SK-MEL-5 (cell line): Measurements from ENCODE around the gene SLC25A30. TPM values are rescaled to one million over a fixed set of nuclear protein-coding genes. Genes with fewer than 3 reads are reported as not detected.
A peak's percentile ranks its signal among the peaks of the same experiment; 100 is the strongest.

Experiments used
- DNase-seq: peaks from one replicate; pipeline ENCODE4 v3.0.0-alpha.2; 2016; ENCODE audit warnings: low read depth, low spot score
- in situ Hi-C: cut with HindIII; loops from 2 replicates; pipeline ENCODE4 v1.10.0; 2016; ENCODE audit warnings: low sequenced_read_pairs, high pct_unique_total_duplicates, low pct_unique_long_range_greater_than_20kb
- polyA plus RNA-seq, 2 experiments: library from polyadenylated mRNA; depleted of rRNA; stranded (reverse); fragments of >200 nt; gene quantifications; 2 replicates each; pipeline ENCODE4 v1.2.3, GENCODE V29; 2015
- total RNA-seq: library from RNA; depleted of rRNA; stranded (reverse); fragments of >200 nt; shearing (Covaris generic); gene quantifications from 2 replicates; pipeline ENCODE4 v1.2.3, GENCODE V29; 2014; rRNA removed

SLC25A30 gene
- 14.7 and 14.9 TPM in 2 replicates for total RNA-seq
- 19.1 and 20.6 TPM in 2 replicates for polyA plus RNA-seq (2015; cell fraction: cytosol; rRNA removed)
- polyA plus RNA-seq (2015; cell fraction: nucleus; rRNA removed): 12.7 and 18.2 TPM in 2 replicates

- DNase-seq: peak; percentile 93
- in situ Hi-C loops: no loop called here
These were observed at the start of gene SLC25A30 for GRCh38 chr13:45417790-45418534. Gene SLC25A30 (minus strand): TSS chr13:45418373. CDS start chr13:45411425, 6,948 bp downstream.

GRCh38 chr13:45466359-45466758 lies 48.2 kb upstream of the SLC25A30 start:
- in situ Hi-C loops: no loop called here
- no peak for DNase-seq

- peak; percentile 98 for DNase-seq
- in situ Hi-C loops: no loop called here
These were observed 46.7 kb upstream of the SLC25A30 start, which contains the start of gene COG3 for GRCh38 chr13:45464687-45465453. Gene COG3 (plus strand): TSS chr13:45464939. CDS start chr13:45465037, 98 bp downstream.

- in situ Hi-C loops: no loop called here
- DNase-seq: no peak
These were observed 46.0 kb upstream of the SLC25A30 start for GRCh38 chr13:45464141-45464686.

GRCh38 chr13:45456196-45456972 lies 38.2 kb upstream of the SLC25A30 start:
- no peak for DNase-seq
- in situ Hi-C loops: no loop called here

- no peak for DNase-seq
- in situ Hi-C loops: no loop called here
These were observed 36.0 kb upstream of the SLC25A30 start for GRCh38 chr13:45454204-45454603.

- in situ Hi-C loops: no loop called here
- DNase-seq: no peak
These were observed 33.1 kb upstream of the SLC25A30 start for GRCh38 chr13:45451282-45451681.

- in situ Hi-C loops: no loop called here
These were observed 30.9 kb upstream of the SLC25A30 start for GRCh38 chr13:45448965-45449559.

GRCh38 chr13:45447050-45447661 lies 29.0 kb upstream of the SLC25A30 start:
- DNase-seq: peak; percentile 82
- in situ Hi-C loops: no loop called here

More at GRCh38 chr13:45448965-45449559, 30.9 kb upstream of the SLC25A30 start:
- DNase-seq: no peak

- DNase-seq: no peak
- in situ Hi-C loops: no loop called here
These were observed 28.0 kb upstream of the SLC25A30 start for GRCh38 chr13:45446181-45446580.

- no peak for DNase-seq
- in situ Hi-C loops: no loop called here
These were observed 26.9 kb upstream of the SLC25A30 start for GRCh38 chr13:45445053-45445452.

- in situ Hi-C loops: no loop called here
- peak; percentile 68 for DNase-seq
These were observed 23.5 kb upstream of the SLC25A30 start for GRCh38 chr13:45441633-45442032.

GRCh38 chr13:45439781-45440462 lies 21.7 kb upstream of the SLC25A30 start:
- DNase-seq: no peak
- in situ Hi-C loops: no loop called here

GRCh38 chr13:45439008-45439407 lies 20.8 kb upstream of the SLC25A30 start:
- in situ Hi-C loops: no loop called here

GRCh38 chr13:45437947-45438346 lies 19.8 kb upstream of the SLC25A30 start:
- no peak for DNase-seq
- in situ Hi-C loops: no loop called here

More at GRCh38 chr13:45439008-45439407, 20.8 kb upstream of the SLC25A30 start:
- DNase-seq: no peak

- DNase-seq: no peak
- in situ Hi-C loops: no loop called here
These were observed 18.8 kb upstream of the SLC25A30 start for GRCh38 chr13:45436953-45437352.
